Immature natural killer cell (primary cell): ENCODE measurements around the gene FAM76A. TPM values are rescaled to one million over a fixed set of nuclear protein-coding genes. Genes with fewer than 3 reads are reported as not detected.
"Not testable (repeated sequence)": the region's sequence is repeated elsewhere in the genome, so short reads cannot be mapped to it uniquely, and the experiment has no call there.

ENCODE experiments used
- DNase-seq, 3 donors: peaks; one replicate each; pipeline ENCODE4 v3.0.0; 2022; ENCODE audit warnings: mixed read lengths in 1 of 3
- H3K27ac Mint-ChIP-seq, 6 donors: one replicate each; pipeline ENCODE4 v1.8.0; 2020; ENCODE audit warnings: mixed read lengths in 6 of 6, mild to moderate bottlenecking in 5 of 6, inconsistent platforms in 4 of 6, moderate library complexity in 3 of 6
- H3K27me3 Mint-ChIP-seq, 3 donors: one replicate each; pipeline ENCODE4 v1.8.0; 2020 to 2021; ENCODE audit warnings: low read depth in 3 of 3, mild to moderate bottlenecking in 3 of 3, mixed read lengths in 3 of 3, moderate library complexity in 3 of 3, inconsistent platforms in 1 of 3
- H3K36me3 Mint-ChIP-seq, 3 donors: one replicate each; pipeline ENCODE4 v1.8.0; 2020; ENCODE audit warnings: mixed read lengths in 3 of 3, inconsistent platforms in 2 of 3, mild to moderate bottlenecking in 2 of 3
- H3K4me1 Mint-ChIP-seq, 2 donors: one replicate each; pipeline ENCODE4 v1.8.0; 2020; ENCODE audit warnings: inconsistent platforms in 2 of 2, mild to moderate bottlenecking in 2 of 2, mixed read lengths in 2 of 2, moderate library complexity in 1 of 2
- H3K4me3 Mint-ChIP-seq, 5 donors: one replicate each; pipeline ENCODE4 v1.8.0; 2020; ENCODE audit warnings: mild to moderate bottlenecking in 5 of 5, mixed read lengths in 5 of 5, inconsistent platforms in 3 of 5, moderate library complexity in 3 of 5
- H3K9me3 Mint-ChIP-seq, 6 donors: one replicate each; pipeline ENCODE4 v1.8.0; 2020; ENCODE audit warnings: mild to moderate bottlenecking in 6 of 6, mixed read lengths in 6 of 6, inconsistent platforms in 4 of 6, moderate library complexity in 3 of 6
- polyA plus RNA-seq, 3 donors: library from polyadenylated mRNA; unstranded; fragments of 300-500 nt; fragmentation: Illumina TruSeq; gene quantifications; one replicate each; pipeline ENCODE4 v1.2.3, GENCODE V29; 2021

Gene FAM76A
- polyA plus RNA-seq, 3 donors from 2014 or later = 2.2 to 8.1 (median 7.5) TPM

DNA sequence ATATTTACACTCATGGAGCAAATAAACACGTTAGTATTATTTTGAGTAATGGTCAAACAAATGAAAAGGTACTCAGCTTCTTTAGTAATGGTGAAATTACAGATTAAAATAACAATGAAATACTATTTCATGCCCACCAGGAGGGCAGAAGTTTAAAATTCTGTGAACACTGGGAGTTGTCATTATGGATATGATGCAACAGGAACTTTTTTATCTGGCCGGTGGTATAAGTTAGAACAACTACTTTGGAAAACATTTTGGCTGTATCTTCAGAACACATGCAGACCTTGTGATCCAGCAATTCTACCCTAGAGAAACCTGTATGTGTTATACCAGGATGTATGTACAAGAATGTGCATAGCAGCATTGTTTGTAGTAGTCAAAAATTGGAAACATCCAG is 81.6 kb downstream of the FAM76A start:
- H3K36me3 Mint-ChIP-seq = peaks cover 13 to 24% (median 15%) of the 10 kb centered on the region in 3 donors
- no peaks in the 10 kb centered on the region for H3K4me1 Mint-ChIP-seq
- H3K27me3 Mint-ChIP-seq = peaks cover 0 to 2% (median 0%) of the 10 kb centered on the region in 3 donors
- no peak for DNase-seq
- no peak overlapping the region for H3K4me3 Mint-ChIP-seq
- no peaks in the 10 kb centered on the region for H3K9me3 Mint-ChIP-seq
- H3K27ac Mint-ChIP-seq = no peak overlapping the region

DNA sequence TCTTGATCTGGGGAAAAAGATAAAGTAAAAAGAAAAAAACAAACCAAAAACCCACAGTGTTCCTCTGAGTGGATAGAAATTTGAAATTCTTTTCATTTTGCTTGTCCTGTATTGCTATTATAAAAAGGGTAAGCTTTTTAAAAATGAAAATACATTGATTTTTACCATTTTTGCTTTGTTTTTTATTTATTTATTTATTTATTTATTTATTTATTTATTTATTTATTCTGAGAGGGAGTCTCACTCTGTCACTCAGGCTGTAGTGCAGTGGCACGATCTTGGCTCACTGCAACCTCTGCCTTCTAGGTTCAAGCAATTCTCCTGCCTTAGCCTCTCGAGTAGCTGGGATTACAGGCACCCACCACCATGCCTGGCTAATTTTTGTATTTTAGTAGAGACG is 82.4 kb downstream of the FAM76A start:
- not testable (repeated sequence) for H3K4me1 Mint-ChIP-seq, H3K9me3 Mint-ChIP-seq, DNase-seq, H3K27ac Mint-ChIP-seq, H3K4me3 Mint-ChIP-seq, H3K27me3 Mint-ChIP-seq
- peaks cover 8 to 22% (median 15%) of the 10 kb centered on the region in 3 donors for H3K36me3 Mint-ChIP-seq

- no peaks in the 10 kb centered on the region for H3K4me1 Mint-ChIP-seq
- no peaks in the 10 kb centered on the region for H3K9me3 Mint-ChIP-seq
- DNase-seq = no peak
- no peak overlapping the region for H3K4me3 Mint-ChIP-seq
- H3K36me3 Mint-ChIP-seq = peaks cover 4 to 21% (median 11%) of the 10 kb centered on the region in 3 donors
- peaks cover 0 to 2% (median 1%) of the 10 kb centered on the region in 3 donors for H3K27me3 Mint-ChIP-seq
- no peak overlapping the region for H3K27ac Mint-ChIP-seq
These were observed 84.1 kb downstream of the FAM76A start for GRCh38 chr1:27809883-27810282.

DNA sequence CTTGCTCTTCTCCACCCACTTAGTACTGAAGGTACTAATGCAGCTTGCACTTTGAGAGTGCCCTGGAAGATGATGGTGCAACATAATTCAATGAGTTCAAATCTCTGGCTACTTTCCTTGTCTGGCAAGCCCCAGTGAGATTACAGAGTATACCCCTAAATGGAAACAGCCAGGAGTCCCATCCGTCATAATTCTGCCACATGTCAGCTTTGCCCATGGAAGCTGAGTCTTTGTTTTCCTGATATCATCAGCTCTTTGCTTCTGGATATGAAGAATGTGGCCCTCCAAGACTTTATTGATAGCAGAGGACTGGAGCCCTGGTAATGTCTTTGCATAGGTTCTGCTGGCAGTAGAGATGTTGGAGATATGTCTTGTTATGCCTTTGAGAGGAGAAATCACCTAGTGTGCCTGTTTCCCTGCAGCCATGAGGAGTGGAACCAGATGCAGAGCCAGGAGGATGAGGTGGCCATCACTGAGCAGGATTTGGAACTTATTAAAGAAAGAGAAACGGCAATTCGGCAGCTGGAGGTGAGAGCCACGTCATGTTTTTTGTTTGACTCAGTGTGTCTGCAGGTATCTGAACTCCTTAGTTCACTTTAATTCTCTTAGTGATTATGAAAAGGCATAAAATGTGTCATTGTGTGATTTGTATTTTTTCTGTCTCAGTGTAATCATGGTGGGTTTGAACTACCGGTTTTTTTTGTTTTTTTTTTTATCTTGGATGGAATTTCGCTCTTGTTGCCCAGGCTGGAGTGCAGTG is 86.2 kb downstream of the FAM76A start:
- no peak for DNase-seq
- Mint-ChIP-seq H3K9me3 (no peaks in the 10 kb centered on the region), H3K27ac (peak overlapping the region in 1 of 6 donors; percentile 33), H3K4me1 (no peaks in the 10 kb centered on the region), H3K36me3 (peaks cover 7 to 22% (median 18%) of the 10 kb centered on the region in 3 donors), H3K4me3 (no peak overlapping the region), H3K27me3 (peaks cover 0 to 2% (median 1%) of the 10 kb centered on the region in 3 donors)

Other genes with a start within 250 kb of the FAM76A start
- 10 to 100 TPM; 36.6 to 90.0 (median 39.5) TPM for gene WASF2, start 235.8 kb upstream of the FAM76A start, polyA plus RNA-seq
- gene AHDC1, start 121.8 kb upstream of the FAM76A start, polyA plus RNA-seq = 1 to 10 TPM in 2 of 3 donors, not detected in 1; 1.2 to 6.3 TPM
- gene FGR, start 90.8 kb upstream of the FAM76A start, polyA plus RNA-seq = 100 to 1,000 TPM; 350 to 654 (median 572) TPM
- gene IFI6, start 53.8 kb upstream of the FAM76A start, polyA plus RNA-seq = 100 to 1,000 TPM in 2 of 3 donors, 10 to 100 TPM in 1; 41.3 to 186 (median 177) TPM
- gene STX12, start 47.3 kb downstream of the FAM76A start, polyA plus RNA-seq = 10 to 100 TPM in 2 of 3 donors, 1 to 10 TPM in 1; 7.9 to 12.9 (median 12.4) TPM
- 10 to 100 TPM; 37.7 to 51.1 (median 45.1) TPM for gene PPP1R8, start 104.8 kb downstream of the FAM76A start, polyA plus RNA-seq
- gene THEMIS2, start 146.6 kb downstream of the FAM76A start, polyA plus RNA-seq = 100 to 1,000 TPM in 2 of 3 donors, 10 to 100 TPM in 1; 93.2 to 146 (median 101) TPM
- 100 to 1,000 TPM; 258 to 407 (median 270) TPM for gene RPA2, start 188.6 kb downstream of the FAM76A start, polyA plus RNA-seq
- gene SMPDL3B, start 209.0 kb downstream of the FAM76A start, polyA plus RNA-seq = 1 to 10 TPM in 1 of 3 donors, under 1 TPM in 1, not detected in 1; 0.71 to 2.3 TPM
- gene XKR8, start 234.0 kb downstream of the FAM76A start, polyA plus RNA-seq = 10 to 100 TPM; 27.7 to 39.2 (median 37.0) TPM